GM12872 (cell line): ENCODE results near the gene SLMAP.

Experiments
- CTCF ChIP-seq: IDR thresholded peaks from 3 replicates; pipeline ENCODE4 v1.5.1; 2011; ENCODE audit warnings: low read depth, mild to moderate bottlenecking, low read length, moderate library complexity; ENCODE audit not compliant: insufficient read depth

SLMAP gene

DNA sequence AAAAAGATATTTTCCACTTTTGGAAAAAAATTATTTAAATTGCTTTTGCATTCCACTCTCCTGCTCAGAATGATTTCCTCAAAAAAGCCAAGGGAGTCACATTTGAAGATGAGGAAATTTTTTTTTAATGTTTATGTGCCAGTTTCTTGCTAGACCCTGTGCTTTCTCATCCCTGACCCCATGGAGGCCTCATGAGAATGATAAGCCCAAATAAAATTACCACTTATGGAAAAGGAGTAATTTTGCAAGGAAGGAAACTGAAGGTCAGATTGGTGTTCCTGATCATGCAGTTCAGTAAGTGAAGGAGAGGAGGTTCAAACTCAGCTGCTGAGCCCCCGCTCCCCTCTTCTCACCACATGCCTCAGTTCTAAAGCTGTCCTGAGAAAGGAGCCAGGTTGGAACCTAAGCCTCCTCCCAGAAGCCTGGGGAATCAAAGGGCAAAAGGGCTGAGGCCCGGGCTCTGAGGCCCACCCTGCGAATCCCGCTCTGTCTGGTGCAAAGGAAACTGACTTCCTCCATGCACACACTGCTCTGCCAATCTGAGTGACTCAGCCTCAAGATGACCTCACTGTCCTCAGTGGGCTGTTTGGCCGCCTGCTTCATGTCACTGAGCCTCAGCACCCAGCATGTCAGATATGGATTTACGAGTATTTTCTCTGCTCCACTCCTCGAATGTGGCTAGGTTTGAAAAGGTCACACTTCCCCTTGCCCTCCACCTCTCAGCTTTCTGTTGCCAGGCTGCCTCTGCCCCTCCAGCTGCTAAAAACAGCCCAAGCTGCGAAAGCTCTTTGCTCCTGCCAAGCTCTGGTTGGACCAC, 195.2 kb downstream of the SLMAP start:
- TF ChIP-seq CTCF, result no peak

DNA sequence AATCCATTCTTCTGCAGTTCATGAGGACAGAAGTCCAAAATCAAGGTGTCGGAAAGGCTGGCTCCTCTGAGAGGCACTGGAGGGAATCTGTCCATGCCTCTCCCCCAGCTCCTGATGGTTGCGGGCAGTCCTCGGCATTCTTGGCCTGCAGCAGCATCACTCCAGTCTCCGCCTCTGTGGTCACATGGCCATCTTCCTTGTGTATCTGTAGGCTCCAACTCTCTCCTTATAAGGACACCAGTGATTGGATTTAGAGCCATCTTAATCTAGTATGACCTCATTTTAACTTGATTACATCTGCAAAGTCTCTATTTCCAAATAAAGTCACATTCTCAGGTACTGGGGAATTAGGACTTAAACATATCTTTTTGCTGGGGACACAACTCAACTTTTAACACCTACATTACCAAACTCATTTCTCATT, 196.1 kb downstream of the SLMAP start:
- no peak for TF ChIP-seq CTCF

GRCh38 chr3:57952651-57953050, 196.5 kb downstream of the SLMAP start:
- no peak for TF ChIP-seq CTCF

GRCh38 chr3:57953576-57953975, 197.5 kb downstream of the SLMAP start:
- TF ChIP-seq CTCF, result no peak

DNA sequence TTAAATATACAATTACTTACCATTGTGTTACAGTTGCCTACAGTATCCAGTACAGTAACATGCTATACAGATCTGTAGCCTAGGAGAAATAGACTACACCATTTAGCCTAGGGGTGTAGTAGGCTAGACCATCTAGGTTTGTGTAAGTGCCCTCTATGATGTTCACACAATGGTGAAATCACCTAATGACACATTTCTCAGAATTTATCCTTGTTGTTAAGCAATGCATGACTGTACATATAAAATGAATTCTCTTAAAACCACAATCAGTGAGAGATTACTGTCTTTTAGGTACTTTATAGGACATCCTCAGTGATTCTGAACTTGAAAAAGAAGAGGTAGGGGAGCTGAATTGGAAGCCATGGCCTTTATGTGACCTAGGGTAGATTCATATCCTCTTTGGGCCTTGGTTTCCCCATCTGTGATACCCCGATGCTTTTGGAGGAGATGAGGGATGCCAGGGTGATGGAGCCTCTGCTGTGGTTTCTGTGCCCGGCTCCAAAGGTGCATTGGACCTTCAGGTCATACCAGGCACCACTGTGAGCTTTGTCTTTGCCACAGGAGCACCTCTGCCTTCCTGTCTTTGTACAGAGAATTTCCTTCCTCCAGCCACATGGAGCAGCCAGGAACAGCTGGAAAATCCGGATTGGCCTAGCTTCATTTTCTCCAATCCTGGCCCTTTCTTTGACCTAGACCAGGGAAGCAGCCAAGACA, 200.2 kb downstream of the SLMAP start:
- TF ChIP-seq CTCF, result no peak

- TF ChIP-seq CTCF, result no peak
Observed at GRCh38 chr3:57956833-57957174, 200.7 kb downstream of the SLMAP start.

DNA sequence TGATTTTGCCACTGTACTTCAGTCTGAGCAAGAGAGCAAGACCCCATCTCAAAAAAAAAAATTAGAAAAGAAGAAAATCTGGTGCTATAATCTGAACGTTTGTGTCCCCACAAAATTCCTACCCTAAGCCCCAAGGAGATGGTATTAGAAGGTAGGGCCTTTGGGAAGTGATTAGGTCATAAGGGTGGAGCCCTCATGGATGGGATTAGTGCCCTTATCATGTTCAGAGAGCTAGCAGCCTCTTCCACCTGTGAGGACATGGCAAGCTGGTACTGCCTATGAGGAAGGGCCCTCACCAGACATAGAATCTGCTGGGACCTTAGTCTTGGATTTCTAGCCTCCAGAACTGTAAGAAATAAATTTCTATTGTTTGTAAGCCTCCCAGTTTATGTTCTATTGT, 201.7 kb downstream of the SLMAP start:
- TF ChIP-seq CTCF, result no peak
